Activated T-cell treated with anti-CD3 and anti-CD28 coated beads, Interleukin-2, amount 50 U/mL, for 24 hours (primary cell): ENCODE results near the gene CAPN12.

ENCODE experiments used
- DNase-seq: peaks from one replicate; pipeline ENCODE4 v3.0.0-alpha.2; 2020
- H3K27ac Mint-ChIP-seq: 2 replicates; pipeline ENCODE4 v1.8.0; 2020; ENCODE audit warnings: mild to moderate bottlenecking, mixed read lengths
- H3K27me3 Mint-ChIP-seq: 2 replicates; pipeline ENCODE4 v1.8.0; 2020; ENCODE audit warnings: mixed read lengths
- H3K36me3 Mint-ChIP-seq: 2 replicates; pipeline ENCODE4 v1.8.0; 2020; ENCODE audit warnings: low read depth, mixed read lengths
- H3K4me1 Mint-ChIP-seq: 2 replicates; pipeline ENCODE4 v1.8.0; 2020; ENCODE audit warnings: low read depth, mixed read lengths
- H3K4me3 Mint-ChIP-seq: 2 replicates; pipeline ENCODE4 v1.8.0; 2020; ENCODE audit warnings: mild to moderate bottlenecking, moderate library complexity, mixed read lengths
- H3K9me3 Mint-ChIP-seq: 2 replicates; pipeline ENCODE4 v1.8.0; 2020; ENCODE audit warnings: mixed read lengths

The CAPN12 gene

DNA sequence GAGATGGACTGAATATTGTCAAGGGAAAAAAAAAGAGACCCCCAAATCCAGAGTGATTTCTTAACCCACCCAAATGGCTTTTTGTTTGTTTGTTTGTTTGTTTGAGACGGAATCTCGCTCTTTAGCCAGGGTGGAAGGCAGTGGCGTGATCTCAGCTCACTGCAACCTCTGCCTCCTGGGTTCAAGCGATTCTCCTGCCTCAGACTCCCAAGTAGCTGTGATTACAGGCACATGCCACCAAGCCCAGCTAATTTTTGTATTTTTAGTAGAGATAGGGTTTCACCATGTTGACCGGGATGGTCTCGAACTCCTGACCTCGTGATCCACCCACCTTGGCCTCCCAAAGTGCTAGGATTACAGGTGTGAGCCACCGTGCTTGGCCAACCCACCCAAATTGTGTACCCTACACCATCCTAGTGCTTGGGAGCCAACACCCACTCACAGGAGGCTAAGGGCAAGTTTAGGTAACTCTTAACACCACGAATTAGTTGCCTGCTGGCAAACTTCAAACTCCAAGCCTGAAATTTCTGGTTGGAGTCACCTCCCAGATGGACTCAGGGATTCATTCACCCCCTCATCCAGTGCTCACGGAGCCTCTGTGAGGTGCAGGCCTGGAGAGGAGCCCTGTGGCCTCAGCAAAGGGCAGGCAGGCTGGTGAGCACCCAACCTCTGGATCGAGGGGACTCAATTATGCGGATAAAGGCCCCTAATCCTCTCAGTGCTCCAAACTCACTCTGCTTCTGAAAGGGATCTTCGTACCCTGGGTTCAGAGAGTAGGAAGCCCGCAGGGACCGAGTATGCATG, 59.2 kb downstream of the CAPN12 start:
- peaks cover 29% of the 10 kb centered on the region for H3K36me3 Mint-ChIP-seq
- no peak for DNase-seq
- H3K4me1 Mint-ChIP-seq = peaks cover 74% of the 10 kb centered on the region
- H3K27ac Mint-ChIP-seq = peak overlapping the region; percentile 90
- H3K4me3 Mint-ChIP-seq = no peak overlapping the region
- H3K27me3 Mint-ChIP-seq = no peaks in the 10 kb centered on the region
- H3K9me3 Mint-ChIP-seq = no peaks in the 10 kb centered on the region

GRCh38 chr19:38684078-38684861, 60.0 kb downstream of the CAPN12 start:
- H3K36me3 Mint-ChIP-seq = peaks cover 30% of the 10 kb centered on the region
- peaks cover 78% of the 10 kb centered on the region for H3K4me1 Mint-ChIP-seq
- H3K27me3 Mint-ChIP-seq = no peaks in the 10 kb centered on the region
- H3K9me3 Mint-ChIP-seq = no peaks in the 10 kb centered on the region
- no peak overlapping the region for H3K4me3 Mint-ChIP-seq
- peak overlapping the region; percentile 90 for H3K27ac Mint-ChIP-seq
- no peak for DNase-seq

GRCh38 chr19:38683393-38684077, 60.7 kb downstream of the CAPN12 start:
- no peaks in the 10 kb centered on the region for H3K27me3 Mint-ChIP-seq
- peak overlapping the region; percentile 90 for H3K27ac Mint-ChIP-seq
- DNase-seq = peak; percentile 59
- no peaks in the 10 kb centered on the region for H3K9me3 Mint-ChIP-seq
- peaks cover 38% of the 10 kb centered on the region for H3K36me3 Mint-ChIP-seq
- H3K4me3 Mint-ChIP-seq = no peak overlapping the region
- H3K4me1 Mint-ChIP-seq = peaks cover 82% of the 10 kb centered on the region

GRCh38 chr19:38682872-38683392, 61.3 kb downstream of the CAPN12 start:
- DNase-seq = no peak
- no peak overlapping the region for H3K4me3 Mint-ChIP-seq
- no peaks in the 10 kb centered on the region for H3K9me3 Mint-ChIP-seq
- no peaks in the 10 kb centered on the region for H3K27me3 Mint-ChIP-seq
- peak overlapping the region; percentile 90 for H3K27ac Mint-ChIP-seq
- peaks cover 41% of the 10 kb centered on the region for H3K36me3 Mint-ChIP-seq
- H3K4me1 Mint-ChIP-seq = peaks cover 88% of the 10 kb centered on the region

- no peak overlapping the region for H3K4me3 Mint-ChIP-seq
- peaks cover 42% of the 10 kb centered on the region for H3K36me3 Mint-ChIP-seq
- H3K27ac Mint-ChIP-seq = no peak overlapping the region
- DNase-seq = no peak
- H3K4me1 Mint-ChIP-seq = peaks cover 90% of the 10 kb centered on the region
- no peaks in the 10 kb centered on the region for H3K27me3 Mint-ChIP-seq
- no peaks in the 10 kb centered on the region for H3K9me3 Mint-ChIP-seq
These were observed 61.9 kb downstream of the CAPN12 start for GRCh38 chr19:38682195-38682867.
